Calu3 (cell line): ENCODE results near the gene SMC1A. TPM values are rescaled to one million over a fixed set of nuclear protein-coding genes. Genes with fewer than 3 reads are reported as not detected.
"Not testable (repeated sequence)": the region's sequence is repeated elsewhere in the genome, so short reads cannot be mapped to it uniquely, and the experiment has no call there.

Source experiments
- BruUV-seq: library from RNA; stranded (reverse); fragments of 400-500 nt; replicated peaks from 2 replicates; lab custom pipeline; 2021; lab: Mats Ljungman, UMichigan
- CTCF ChIA-PET: fragments of 300-600 bp; sonication (Branson Sonifier 250); formaldehyde crosslinking; loops from one replicate; lab custom pipeline; 2022; ENCODE audit warnings: antibody characterized with exemption; lab: Charles Lee
- DNase-seq: peaks from one replicate; pipeline ENCODE4 v3.0.0; 2022
- H3K27ac Mint-ChIP-seq: one replicate; pipeline ENCODE4 v1.8.0; 2022; ENCODE audit warnings: mixed read lengths; ENCODE audit not compliant: unreplicated experiment
- H3K27me3 Mint-ChIP-seq: one replicate; pipeline ENCODE4 v1.8.0; 2022; ENCODE audit warnings: mixed read lengths; ENCODE audit not compliant: unreplicated experiment
- H3K36me3 Mint-ChIP-seq: one replicate; pipeline ENCODE4 v1.8.0; 2022; ENCODE audit warnings: mild to moderate bottlenecking, moderate library complexity, mixed read lengths; ENCODE audit not compliant: insufficient read depth, unreplicated experiment
- H3K4me1 Mint-ChIP-seq: one replicate; pipeline ENCODE4 v1.8.0; 2022; ENCODE audit warnings: mild to moderate bottlenecking, low read depth, mixed read lengths; ENCODE audit not compliant: unreplicated experiment
- H3K4me3 Mint-ChIP-seq: one replicate; pipeline ENCODE4 v1.8.0; 2022; ENCODE audit warnings: mild to moderate bottlenecking, low read depth, moderate library complexity, mixed read lengths; ENCODE audit not compliant: unreplicated experiment
- H3K9me3 Mint-ChIP-seq: one replicate; pipeline ENCODE4 v1.8.0; 2022; ENCODE audit warnings: low read depth, mixed read lengths; ENCODE audit not compliant: unreplicated experiment
- CTCF ChIP-seq: fragments of 200-600 bp; IDR thresholded peaks from one replicate; pipeline ENCODE4 v1.8.0; 2022; ENCODE audit warnings: antibody characterized with exemption; ENCODE audit not compliant: unreplicated experiment
- intact Hi-C: fragments of 100-400 bp; cut with micrococcal nuclease; formaldehyde crosslinking; loops from one replicate; pipeline ENCODE4 v1.10.0; 2022; ENCODE audit not compliant: unreplicated experiment
- total RNA-seq: library from RNA; stranded (reverse); gene quantifications from 2 replicates; pipeline ENCODE4 v1.2.3, GENCODE V29; 2022

SMC1A gene
- total RNA-seq, 1 experiment from 2014 or later = 100 TPM

- H3K9me3 Mint-ChIP-seq = no peaks in the 10 kb centered on the region
- no peak for DNase-seq
- no peak overlapping the region for H3K4me3 Mint-ChIP-seq
- no peak overlapping the region for H3K27ac Mint-ChIP-seq
- H3K27me3 Mint-ChIP-seq = no peaks in the 10 kb centered on the region
- H3K36me3 Mint-ChIP-seq = peaks cover 4% of the 10 kb centered on the region
- intact Hi-C loops = no loop called here
- H3K4me1 Mint-ChIP-seq = no peaks in the 10 kb centered on the region
- TF ChIP-seq CTCF = no peak
- CTCF ChIA-PET = no interaction called here
- BruUV-seq = no TSS peak
Measured at GRCh38 chrX:53374923-53375322, 47.5 kb downstream of the SMC1A start.

- no TSS peak for BruUV-seq
- CTCF ChIA-PET = no interaction called here
- intact Hi-C loops = no loop called here
- Mint-ChIP-seq H3K4me3 (no peak overlapping the region), H3K27ac (no peak overlapping the region), H3K9me3 (no peaks in the 10 kb centered on the region), H3K4me1 (no peaks in the 10 kb centered on the region), H3K27me3 (no peaks in the 10 kb centered on the region), H3K36me3 (no peaks in the 10 kb centered on the region)
- TF ChIP-seq CTCF = no peak
- DNase-seq = no peak
Measured at GRCh38 chrX:53374222-53374820, 48.1 kb downstream of the SMC1A start.

- no TSS peak for BruUV-seq
- no peak for DNase-seq
- H3K4me3 Mint-ChIP-seq = no peak overlapping the region
- H3K4me1 Mint-ChIP-seq = no peaks in the 10 kb centered on the region
- H3K36me3 Mint-ChIP-seq = no peaks in the 10 kb centered on the region
- TF ChIP-seq CTCF = no peak
- CTCF ChIA-PET = no interaction called here
- no peak overlapping the region for H3K27ac Mint-ChIP-seq
- intact Hi-C loops = no loop called here
- H3K9me3 Mint-ChIP-seq = no peaks in the 10 kb centered on the region
- H3K27me3 Mint-ChIP-seq = peaks cover 10% of the 10 kb centered on the region
Measured at GRCh38 chrX:53373307-53373706, 49.1 kb downstream of the SMC1A start.

GRCh38 chrX:53366454-53366853, 56.0 kb downstream of the SMC1A start:
- peaks cover 31% of the 10 kb centered on the region for H3K27me3 Mint-ChIP-seq
- H3K4me1 Mint-ChIP-seq, H3K36me3 Mint-ChIP-seq, BruUV-seq, H3K4me3 Mint-ChIP-seq, DNase-seq, intact Hi-C loops, H3K9me3 Mint-ChIP-seq, CTCF ChIA-PET, H3K27ac Mint-ChIP-seq: not testable (repeated sequence)

- Mint-ChIP-seq H3K9me3 (no peaks in the 10 kb centered on the region), H3K27me3 (peaks cover 15% of the 10 kb centered on the region), H3K4me3 (no peak overlapping the region), H3K36me3 (no peaks in the 10 kb centered on the region), H3K4me1 (no peaks in the 10 kb centered on the region), H3K27ac (no peak overlapping the region)
- intact Hi-C loops = no loop called here
- CTCF ChIA-PET = interaction anchor here (0.6 kb wide), 1 partner anchor 9 kb away, joined by 6 read pairs; no protein-coding TSS in a partner anchor
- DNase-seq = no peak
- no TSS peak for BruUV-seq
- TF ChIP-seq CTCF = no peak
Measured at GRCh38 chrX:53362449-53362848, 60.0 kb downstream of the SMC1A start.
